ENCODE data around the gene RBPJL.

The RBPJL gene

GRCh38 chr20:45342855-45343531 is 36.4 kb downstream of the RBPJL start:
- no peak for TF ChIP-seq ZNF565 (CRISPR knock-in tag; conservative IDR thresholded peaks at IDR 0.05; ENCODE audit: low read depth)
- no peak for TF ChIP-seq ARNTL (CRISPR knock-in tag; IDR thresholded peaks at IDR 0.05; ENCODE audit: borderline replicate concordance, low read depth)
- no peak for TF ChIP-seq PPARA (CRISPR knock-in tag; IDR thresholded peaks at IDR 0.05; ENCODE audit: borderline replicate concordance)
- TF ChIP-seq ZC3H10 (CRISPR knock-in tag; IDR thresholded peaks at IDR 0.05): no peak
- no peak for TF ChIP-seq RARB (CRISPR knock-in tag; IDR thresholded peaks at IDR 0.05)
- TF ChIP-seq BACH2 (CRISPR knock-in tag; IDR thresholded peaks at IDR 0.05; ENCODE audit: borderline replicate concordance): no peak
- TF ChIP-seq OSR1 (CRISPR knock-in tag; IDR thresholded peaks at IDR 0.05): no peak
- no peak for ATAC-seq

DNA sequence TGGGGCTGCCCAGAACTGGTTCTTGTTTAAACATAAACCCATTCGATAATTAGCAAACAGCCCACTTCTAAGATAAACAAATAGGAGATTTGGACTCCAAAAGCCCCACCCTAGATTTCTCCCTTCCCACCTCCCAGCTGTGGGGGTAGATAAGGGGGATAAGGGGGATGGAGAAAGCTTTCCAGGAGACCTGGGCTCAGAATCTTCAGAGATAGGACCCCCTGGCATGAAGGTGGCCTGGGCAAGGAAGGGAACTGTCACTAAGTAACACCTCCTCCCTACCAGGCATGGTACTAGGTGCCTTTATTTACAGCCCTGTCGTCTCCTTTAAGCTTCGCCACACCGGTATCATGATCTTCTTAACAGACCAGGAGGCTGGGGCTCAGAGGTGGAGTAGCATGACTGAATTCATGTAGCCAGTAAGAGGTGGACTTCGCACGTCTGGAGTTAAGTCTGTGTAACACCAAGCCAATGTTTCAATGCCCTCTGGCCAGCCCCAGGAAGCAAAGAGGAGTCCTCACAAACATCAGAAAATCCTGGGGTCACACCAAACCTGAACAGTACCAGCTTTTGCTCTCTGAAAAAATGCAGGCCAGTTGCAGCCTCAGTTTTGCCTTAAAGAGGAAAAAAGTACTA is 37.0 kb downstream of the RBPJL start:
- no peak for ATAC-seq
- TF ChIP-seq, protein P1, sequence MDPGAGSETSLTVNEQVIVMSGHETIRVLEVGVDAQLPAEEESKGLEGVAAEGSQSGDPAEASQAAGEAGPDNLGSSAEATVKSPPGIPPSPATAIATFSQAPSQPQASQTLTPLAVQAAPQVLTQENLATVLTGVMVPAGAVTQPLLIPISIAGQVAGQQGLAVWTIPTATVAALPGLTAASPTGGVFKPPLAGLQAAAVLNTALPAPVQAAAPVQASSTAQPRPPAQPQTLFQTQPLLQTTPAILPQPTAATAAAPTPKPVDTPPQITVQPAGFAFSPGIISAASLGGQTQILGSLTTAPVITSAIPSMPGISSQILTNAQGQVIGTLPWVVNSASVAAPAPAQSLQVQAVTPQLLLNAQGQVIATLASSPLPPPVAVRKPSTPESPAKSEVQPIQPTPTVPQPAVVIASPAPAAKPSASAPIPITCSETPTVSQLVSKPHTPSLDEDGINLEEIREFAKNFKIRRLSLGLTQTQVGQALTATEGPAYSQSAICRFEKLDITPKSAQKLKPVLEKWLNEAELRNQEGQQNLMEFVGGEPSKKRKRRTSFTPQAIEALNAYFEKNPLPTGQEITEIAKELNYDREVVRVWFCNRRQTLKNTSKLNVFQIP (CRISPR knock-in tag; IDR thresholded peaks at IDR 0.05; ENCODE audit: borderline replicate concordance, low read depth): no peak
- TF ChIP-seq TSHZ2 (CRISPR knock-in tag; IDR thresholded peaks at IDR 0.05) (no peak), ZFP30 (CRISPR knock-in tag; IDR thresholded peaks at IDR 0.05) (no peak)

DNA sequence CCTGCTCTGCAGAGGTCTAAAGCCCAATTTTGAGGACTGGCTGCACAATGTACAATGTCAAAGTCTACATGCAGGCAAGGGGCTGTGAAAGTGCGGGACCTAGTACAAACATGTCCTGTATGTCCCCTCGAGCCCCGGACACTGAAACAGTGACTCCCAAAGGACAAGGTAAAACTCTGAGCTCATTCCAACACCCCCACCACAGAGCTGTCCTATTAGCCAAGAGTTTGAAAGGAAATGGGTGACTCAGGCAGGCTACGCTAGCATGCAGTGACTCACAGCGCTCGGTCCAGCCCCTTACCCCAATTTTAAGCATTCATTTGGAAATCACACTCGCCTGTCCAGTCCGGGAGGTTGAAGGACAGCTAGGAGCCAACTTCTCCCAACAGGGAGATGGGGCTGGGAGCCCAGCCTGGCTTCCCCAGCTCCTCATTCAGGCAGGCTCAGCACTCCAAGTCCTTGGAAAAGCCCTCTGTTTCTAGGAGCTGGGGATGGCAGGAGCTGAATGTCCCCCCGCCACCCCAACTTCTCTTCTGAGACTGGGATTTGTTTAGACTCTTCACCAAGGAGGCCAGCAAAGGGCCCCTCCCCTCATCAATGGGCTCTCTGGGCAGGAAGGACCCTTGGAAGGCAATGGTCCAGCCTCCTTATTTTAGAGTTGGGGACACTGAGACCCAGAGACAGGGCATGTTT is 37.7 kb downstream of the RBPJL start:
- ATAC-seq: peak; percentile 70
- TF ChIP-seq PPARA (CRISPR knock-in tag; IDR thresholded peaks at IDR 0.05; ENCODE audit: borderline replicate concordance) (no peak), SNAI2 (CRISPR knock-in tag; IDR thresholded peaks at IDR 0.05) (no peak), ZNF70 (CRISPR knock-in tag; IDR thresholded peaks at IDR 0.05) (no peak), ISL1 (CRISPR knock-in tag; IDR thresholded peaks at IDR 0.05) (no peak), BACH2 (CRISPR knock-in tag; IDR thresholded peaks at IDR 0.05; ENCODE audit: borderline replicate concordance) (no peak), ZNF565 (CRISPR knock-in tag; conservative IDR thresholded peaks at IDR 0.05; ENCODE audit: low read depth) (no peak), ZFP30 (CRISPR knock-in tag; IDR thresholded peaks at IDR 0.05) (no peak), ZNF8 (CRISPR knock-in tag; IDR thresholded peaks at IDR 0.05) (no peak), TOX (CRISPR knock-in tag; IDR thresholded peaks at IDR 0.05; ENCODE audit: borderline replicate concordance) (no peak), ZC3H10 (CRISPR knock-in tag; IDR thresholded peaks at IDR 0.05) (no peak), ZFP3 (CRISPR knock-in tag; IDR thresholded peaks at IDR 0.05) (no peak), TSHZ2 (CRISPR knock-in tag; IDR thresholded peaks at IDR 0.05) (no peak), TCF4 (CRISPR knock-in tag; IDR thresholded peaks at IDR 0.05; ENCODE audit: borderline replicate concordance) (no peak), CSDC2 (CRISPR knock-in tag; IDR thresholded peaks at IDR 0.05) (no peak), CSRNP3 (CRISPR knock-in tag; IDR thresholded peaks at IDR 0.05) (no peak), RARB (CRISPR knock-in tag; IDR thresholded peaks at IDR 0.05) (no peak)
- TF ChIP-seq, protein P1 (CRISPR knock-in tag; IDR thresholded peaks at IDR 0.05; ENCODE audit: borderline replicate concordance, low read depth): no peak
- TF ChIP-seq, protein P2, sequence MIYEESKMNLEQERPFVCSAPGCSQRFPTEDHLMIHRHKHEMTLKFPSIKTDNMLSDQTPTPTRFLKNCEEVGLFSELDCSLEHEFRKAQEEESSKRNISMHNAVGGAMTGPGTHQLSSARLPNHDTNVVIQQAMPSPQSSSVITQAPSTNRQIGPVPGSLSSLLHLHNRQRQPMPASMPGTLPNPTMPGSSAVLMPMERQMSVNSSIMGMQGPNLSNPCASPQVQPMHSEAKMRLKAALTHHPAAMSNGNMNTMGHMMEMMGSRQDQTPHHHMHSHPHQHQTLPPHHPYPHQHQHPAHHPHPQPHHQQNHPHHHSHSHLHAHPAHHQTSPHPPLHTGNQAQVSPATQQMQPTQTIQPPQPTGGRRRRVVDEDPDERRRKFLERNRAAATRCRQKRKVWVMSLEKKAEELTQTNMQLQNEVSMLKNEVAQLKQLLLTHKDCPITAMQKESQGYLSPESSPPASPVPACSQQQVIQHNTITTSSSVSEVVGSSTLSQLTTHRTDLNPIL (CRISPR knock-in tag; IDR thresholded peaks at IDR 0.05; ENCODE audit: low read depth): no peak
- TF ChIP-seq, protein P3, sequence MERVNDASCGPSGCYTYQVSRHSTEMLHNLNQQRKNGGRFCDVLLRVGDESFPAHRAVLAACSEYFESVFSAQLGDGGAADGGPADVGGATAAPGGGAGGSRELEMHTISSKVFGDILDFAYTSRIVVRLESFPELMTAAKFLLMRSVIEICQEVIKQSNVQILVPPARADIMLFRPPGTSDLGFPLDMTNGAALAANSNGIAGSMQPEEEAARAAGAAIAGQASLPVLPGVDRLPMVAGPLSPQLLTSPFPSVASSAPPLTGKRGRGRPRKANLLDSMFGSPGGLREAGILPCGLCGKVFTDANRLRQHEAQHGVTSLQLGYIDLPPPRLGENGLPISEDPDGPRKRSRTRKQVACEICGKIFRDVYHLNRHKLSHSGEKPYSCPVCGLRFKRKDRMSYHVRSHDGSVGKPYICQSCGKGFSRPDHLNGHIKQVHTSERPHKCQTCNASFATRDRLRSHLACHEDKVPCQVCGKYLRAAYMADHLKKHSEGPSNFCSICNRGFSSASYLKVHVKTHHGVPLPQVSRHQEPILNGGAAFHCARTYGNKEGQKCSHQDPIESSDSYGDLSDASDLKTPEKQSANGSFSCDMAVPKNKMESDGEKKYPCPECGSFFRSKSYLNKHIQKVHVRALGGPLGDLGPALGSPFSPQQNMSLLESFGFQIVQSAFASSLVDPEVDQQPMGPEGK (CRISPR knock-in tag; IDR thresholded peaks at IDR 0.05; ENCODE audit: borderline replicate concordance): no peak

Data from SK-N-SH treated with all-trans-retinoic acid at 6 μM for 48 hours (cell line).